Left cardiac atrium (tissue), 4 donors: ENCODE data around the gene KIAA1671. TPM values are rescaled to one million over a fixed set of nuclear protein-coding genes. Genes with fewer than 3 reads are reported as not detected.
"Not testable (repeated sequence)": the region's sequence is repeated elsewhere in the genome, so short reads cannot be mapped to it uniquely, and the experiment has no call there.

Experiments used
- ATAC-seq, 2 donors: fragments of 200-7000 bp; cut with Tn5 transposase; one replicate each; pipeline ENCODE4 v1.9.1; 2020; ENCODE audit warnings: mild to moderate bottlenecking in 2 of 2, moderate library complexity in 2 of 2
- DNase-seq: peaks from one replicate; pipeline ENCODE4 v3.0.0-alpha.2; 2020
- intact Hi-C, 2 donors: fragments of 100-400 bp; cut with DNase I; formaldehyde crosslinking; loops; one replicate each; pipeline versions ENCODE4 v1.14.1 to v1.15.1; 2022 to 2023
- long read RNA-seq: library from polyadenylated mRNA; unstranded; transcript quantifications from one replicate; pipeline ENCODE4 v2.0.0, GENCODE V29; 2021
- total RNA-seq, 2 donors: library from RNA; stranded (reverse); fragmentation: NEBNext Ultra II Directional; extraction: Animal tissue kit (Norgen Biotek cat#: 25700); gene quantifications; one replicate each; pipeline ENCODE4 v1.2.1, GENCODE V29; 2021
- donor health status: DM: no; HTN: yes; CAD: no.
- donor health status: DM: no; HTN: yes; CAD: no; lungs with severe emphysema.
- donor health status: DM: yes; HTN: yes; CAD: no.
- donor health status: Dilated cardiomyopathy.

Gene KIAA1671
- 10 to 100 TPM; 18.2 to 20.7 TPM for total RNA-seq
- long read RNA-seq, partial matches to known transcripts = 0 of 6 reads
- long read RNA-seq, other reads (novel, unspliced or antisense) = 6 of 6 reads

- ATAC-seq (peak; percentile 96 to 97), DNase-seq (peak; percentile 90)
- intact Hi-C loops = loop anchor here (1.0 to 5.0 kb wide), 3 partner anchors 75 to 100 kb away; no protein-coding TSS in a partner anchor
Measured at GRCh38 chr22:24951942-24952836, at the start of gene KIAA1671. Gene KIAA1671 (plus strand): TSS chr22:24952716. CDS start chr22:25028000, 75,284 bp downstream.

DNA sequence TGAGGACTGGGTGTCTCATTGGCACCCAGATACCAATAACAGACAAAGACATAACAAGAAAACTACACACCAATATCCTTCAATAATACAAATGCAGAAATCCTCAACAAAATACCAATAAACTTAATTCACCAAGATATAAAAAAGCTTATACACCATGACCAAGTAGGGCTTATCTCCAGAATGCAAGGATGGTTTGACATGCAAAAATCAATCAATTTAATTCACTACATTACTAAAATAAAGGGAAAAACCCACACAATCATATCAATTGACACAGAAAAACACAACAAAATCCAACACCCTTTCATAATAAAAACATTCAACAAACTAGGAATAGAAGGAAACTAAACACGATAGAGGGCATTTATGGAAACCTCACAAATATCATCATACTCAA, 46.6 kb upstream of the KIAA1671 start:
- no peak for DNase-seq
- no peak for ATAC-seq
- intact Hi-C loops = no loop called here

GRCh38 chr22:24907101-24907500, 45.4 kb upstream of the KIAA1671 start:
- ATAC-seq, DNase-seq, intact Hi-C loops: not testable (repeated sequence)

DNA sequence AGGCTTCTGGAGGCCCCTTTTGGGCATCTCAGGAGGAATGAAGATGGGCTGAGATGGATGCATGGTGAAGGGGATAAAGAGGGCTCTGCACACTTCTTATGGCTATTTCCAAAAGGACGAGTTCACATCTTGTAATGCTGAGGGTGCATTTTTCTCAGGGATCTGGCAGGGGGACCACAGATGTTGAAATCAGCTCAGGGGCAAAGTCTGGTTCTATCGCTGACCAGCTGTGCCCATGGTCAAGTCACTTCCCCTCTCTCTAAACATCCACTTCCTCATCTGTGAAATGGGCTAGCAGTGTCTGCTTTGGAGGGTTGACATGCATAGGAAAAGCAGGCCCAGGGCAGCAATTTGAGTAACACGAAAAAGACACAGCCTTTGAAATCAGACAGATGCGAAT, 32.5 kb upstream of the KIAA1671 start:
- ATAC-seq (no peak), DNase-seq (no peak)
- intact Hi-C loops = no loop called here

DNA sequence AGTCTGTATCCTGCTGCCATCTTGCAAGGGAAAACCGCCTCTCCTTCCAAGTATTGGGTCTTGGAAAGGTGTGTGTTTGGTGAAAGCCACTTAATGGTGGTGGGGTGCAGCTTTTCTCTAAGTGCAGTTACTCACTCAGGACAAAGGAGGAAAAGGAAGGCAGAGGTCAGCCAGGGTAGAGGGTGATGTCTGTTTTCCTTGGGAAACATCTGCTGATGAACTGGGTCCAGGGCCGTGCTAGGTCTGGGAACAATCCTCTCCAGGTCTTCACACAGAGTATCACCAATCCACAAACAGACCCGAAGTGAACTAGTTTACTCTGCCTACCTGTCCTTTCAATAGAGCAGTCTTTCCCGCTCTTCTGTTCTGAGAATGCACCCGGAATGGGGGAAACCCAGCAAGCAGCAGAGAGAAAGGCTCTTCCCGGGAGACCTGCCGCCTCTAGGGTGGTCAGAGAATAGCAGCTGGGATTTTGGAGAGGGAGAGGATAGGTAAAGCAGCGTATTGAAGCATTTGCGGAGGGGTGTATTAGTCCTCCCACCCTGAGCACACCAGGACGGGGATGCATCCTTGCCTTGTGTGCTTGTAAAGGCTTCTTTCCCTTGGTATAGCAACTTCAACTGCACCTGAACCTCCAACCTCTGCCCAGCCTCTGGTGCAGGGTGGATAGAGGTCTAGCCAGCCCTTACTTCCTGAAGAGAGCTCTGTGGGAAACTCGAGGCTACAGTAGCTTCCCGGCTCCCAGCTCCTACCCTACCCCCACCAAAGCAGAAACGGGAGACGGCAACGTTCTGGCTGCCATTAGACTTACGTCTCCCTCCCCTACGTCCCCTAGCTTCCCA, 26.7 kb upstream of the KIAA1671 start:
- ATAC-seq = peak in 1 of 2 donors; percentile 46
- intact Hi-C loops = no loop called here
- no peak for DNase-seq

- intact Hi-C loops = no loop called here
- no peak for DNase-seq
- no peak for ATAC-seq
Measured at GRCh38 chr22:24926428-24926725, 26.1 kb upstream of the KIAA1671 start.

DNA sequence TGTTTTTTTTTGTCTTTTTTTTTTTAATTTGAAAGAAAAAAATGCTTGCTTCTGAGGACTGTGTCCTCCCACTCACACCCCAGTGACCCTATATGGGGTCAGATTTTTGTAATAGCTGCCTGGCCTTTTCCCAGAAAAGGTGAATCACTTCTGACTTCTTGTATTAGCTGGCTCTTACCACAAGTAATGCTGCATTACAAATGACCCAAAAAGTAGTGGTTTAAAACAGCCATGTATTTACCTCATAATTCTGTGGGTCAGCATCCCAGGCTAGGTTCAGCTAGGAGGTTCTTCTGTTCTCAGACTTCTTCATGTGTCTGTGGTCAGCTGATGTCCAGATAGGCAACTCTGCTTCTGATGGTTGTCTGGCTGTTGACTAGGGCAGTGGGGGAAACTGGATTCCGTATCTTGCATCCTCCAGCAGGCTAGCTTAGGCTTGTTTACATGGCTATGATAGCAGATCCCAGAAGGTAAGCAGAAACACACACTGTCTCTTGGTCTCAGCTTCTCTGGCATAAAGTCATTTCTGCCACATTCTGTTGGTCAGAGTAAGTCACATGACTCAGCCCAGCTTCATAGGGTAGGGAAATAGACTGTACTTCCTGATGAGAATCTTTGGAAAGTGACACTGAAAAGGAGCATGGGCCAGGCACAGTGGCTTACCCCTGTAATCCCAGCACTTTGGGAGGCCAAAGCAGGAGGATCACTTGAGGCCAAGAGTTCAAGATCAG, 25.5 kb upstream of the KIAA1671 start:
- no peak for DNase-seq
- intact Hi-C loops = no loop called here
- peak in 1 of 2 donors; percentile 71 for ATAC-seq

DNA sequence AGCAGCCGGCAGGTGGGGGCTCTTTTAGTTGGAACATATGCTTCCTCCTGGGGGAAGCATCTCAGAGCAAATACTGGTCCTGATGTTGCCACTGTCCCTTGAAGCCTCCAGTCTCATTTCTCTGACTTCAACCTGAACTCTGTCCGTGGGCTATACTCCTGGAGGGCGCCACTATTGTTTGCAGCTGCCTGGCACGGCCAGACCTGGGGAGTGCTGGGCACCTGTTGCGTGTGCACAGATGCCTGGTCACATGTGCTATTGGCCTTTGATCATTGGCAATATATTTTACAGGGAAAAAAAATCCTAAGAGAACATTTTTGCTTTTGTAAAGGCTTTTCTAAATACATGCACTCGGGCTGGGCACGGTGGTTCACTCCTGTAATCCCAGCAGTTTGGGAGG, 24.2 kb upstream of the KIAA1671 start:
- ATAC-seq (no peak), DNase-seq (no peak)
- intact Hi-C loops = no loop called here

DNA sequence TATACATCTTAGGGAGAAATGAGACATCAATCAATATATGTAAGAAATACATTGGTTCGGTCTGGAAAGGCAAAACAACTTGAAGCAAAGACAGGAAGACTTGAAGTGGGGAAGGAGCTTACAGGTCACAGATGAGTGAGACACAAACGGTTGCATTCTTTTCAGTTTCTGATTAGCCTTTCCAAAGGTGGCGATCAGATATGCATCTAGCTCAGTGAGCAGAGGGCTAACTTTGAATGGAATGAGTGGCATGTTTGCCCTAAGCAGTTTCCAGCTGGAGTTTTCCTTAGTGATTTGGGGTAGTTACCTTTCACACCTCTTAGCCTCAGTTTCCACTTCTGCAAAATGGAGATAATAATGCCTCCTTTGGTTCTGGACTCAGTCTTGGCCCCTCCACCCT, 21.8 kb upstream of the KIAA1671 start:
- intact Hi-C loops = no loop called here

DNA sequence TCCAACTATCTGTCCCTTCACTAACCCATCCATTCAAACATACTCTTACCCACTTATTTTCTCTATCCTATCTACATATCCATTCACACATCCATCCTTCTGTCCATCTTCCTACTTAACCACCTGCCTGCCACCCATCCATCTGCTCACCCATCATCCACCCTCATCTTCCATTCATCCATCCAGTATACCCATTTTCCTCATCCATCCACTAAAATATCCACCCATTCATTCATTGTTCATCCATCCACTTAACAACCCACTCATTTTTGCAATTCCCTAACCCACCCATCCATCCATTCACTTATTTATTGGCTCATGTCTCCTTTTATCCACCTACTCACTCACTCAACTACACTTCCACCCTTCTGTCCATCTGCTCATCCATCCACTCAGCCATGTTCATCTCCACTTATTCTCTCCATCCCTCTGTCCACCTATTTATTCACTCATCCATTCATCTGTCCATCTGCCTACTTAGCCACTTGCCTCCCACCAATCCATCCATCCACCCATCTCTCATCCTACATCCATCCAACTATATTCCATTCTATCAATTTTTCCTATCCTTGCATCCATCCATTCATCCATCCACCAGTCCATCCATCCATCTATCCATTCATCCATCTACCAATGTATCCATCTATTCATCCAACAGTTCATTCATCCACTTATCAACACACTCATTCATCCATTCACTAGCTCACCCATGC, 16.6 kb upstream of the KIAA1671 start:
- intact Hi-C loops = no loop called here
- DNase-seq (no peak), ATAC-seq (no peak)

More for the DNA sequence above, 21.8 kb upstream of the KIAA1671 start:
- no peak for ATAC-seq
- DNase-seq = no peak

DNA sequence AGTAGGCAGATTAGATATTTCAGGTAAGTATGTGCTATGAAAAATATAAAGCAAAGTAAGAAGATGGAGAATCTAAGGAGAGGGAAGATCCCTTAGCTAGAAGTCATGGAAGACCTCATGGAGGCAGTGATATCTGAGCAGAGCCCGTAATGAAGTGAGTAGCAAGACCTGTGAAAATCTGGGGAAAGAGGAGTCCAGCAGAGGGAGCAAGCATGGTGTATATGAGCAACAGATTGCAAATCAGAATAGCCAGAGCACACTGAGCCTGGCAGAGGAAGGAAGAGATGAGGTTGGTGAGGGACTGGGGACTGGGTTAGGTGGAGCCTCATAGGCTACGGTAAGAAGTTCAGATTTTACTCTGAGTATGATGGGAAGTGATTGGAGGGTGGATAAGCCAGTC, 15.4 kb upstream of the KIAA1671 start:
- ATAC-seq = no peak
- DNase-seq = no peak
- intact Hi-C loops = no loop called here

DNA sequence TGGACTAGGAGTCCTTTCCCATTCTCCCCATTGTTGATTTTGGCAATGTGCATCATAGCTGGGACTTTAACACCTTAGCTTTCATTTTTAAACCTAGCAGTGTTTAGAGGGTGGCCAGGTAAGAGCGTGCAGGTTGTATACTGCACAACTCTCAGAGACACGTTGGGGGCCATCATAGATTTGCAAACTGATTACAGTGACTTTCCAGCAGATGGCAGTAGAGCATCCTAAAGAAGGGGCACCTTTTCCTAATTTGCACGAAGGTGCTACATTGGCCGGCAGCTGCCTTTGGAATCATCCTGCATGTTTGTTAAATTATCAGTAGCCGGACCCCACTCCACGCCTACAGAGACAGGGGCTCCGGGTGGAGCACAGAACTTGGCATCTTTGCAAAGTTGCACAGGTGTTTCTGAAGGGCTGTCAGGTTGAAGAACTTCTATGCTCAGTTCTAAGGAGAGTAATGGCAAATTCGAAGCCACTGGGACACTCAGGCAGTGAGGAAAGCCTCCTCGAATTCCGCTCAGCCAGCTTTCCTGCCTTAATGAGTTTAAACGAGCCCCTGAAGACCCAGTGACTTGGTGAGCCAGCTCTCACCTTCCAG, 13.7 kb upstream of the KIAA1671 start:
- ATAC-seq (peak; percentile 30 to 56), DNase-seq (no peak)
- intact Hi-C loops = no loop called here

DNA sequence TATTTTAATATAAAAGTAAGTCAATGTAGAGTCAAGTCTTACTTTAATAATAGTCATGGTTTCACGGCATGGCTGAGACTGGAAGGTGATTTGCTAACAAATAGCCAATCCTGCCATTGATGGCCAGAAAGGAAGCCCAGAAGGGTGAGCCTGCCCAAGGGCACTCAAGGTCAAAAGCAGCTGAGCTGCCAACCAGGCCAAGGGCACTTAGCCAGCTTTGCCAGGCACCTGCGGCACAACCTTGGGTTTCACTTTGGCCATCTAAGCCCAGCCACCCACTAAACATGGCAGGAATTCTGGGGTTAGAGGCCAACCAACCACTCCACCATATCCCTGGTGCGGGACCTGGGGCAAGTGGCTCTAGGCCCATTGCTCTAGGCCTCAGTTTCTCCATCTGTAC, 10.2 kb upstream of the KIAA1671 start:
- intact Hi-C loops = no loop called here
- ATAC-seq (no peak), DNase-seq (no peak)

DNA sequence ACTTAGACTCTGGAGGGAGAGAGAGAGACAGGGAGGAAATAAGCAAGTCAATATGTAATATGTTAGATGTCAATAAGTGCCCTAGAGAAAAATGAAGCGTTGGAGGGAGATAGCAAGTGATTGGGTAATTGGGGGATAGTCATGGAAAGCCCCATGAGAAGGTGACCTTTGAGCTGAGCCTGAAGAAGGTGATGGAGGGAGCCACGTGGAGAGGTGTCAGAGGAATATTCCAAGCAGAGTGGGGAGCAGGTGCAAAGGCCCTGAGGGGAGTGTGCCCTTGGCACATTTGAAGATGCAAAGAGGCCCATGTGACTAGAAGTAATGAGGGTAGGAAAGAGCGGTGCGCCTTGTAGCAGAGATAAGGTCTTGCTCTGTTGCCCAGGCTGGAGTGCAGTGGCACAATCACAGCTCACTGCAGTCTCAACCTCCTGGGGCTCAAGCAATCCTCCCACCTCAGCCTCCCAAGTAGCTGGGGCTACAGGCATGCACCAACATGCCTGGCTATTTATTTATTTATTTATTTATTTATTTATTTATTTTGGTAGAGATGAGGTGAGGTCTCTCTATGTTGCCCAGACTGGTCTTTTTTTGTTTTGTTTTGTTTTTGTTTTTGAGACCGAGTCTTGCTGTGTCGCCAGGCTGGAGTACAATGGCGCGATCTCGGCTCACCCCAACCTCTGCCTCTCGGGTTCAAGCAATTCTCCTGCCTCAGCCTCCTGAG, 8.1 kb upstream of the KIAA1671 start:
- intact Hi-C loops = no loop called here
- ATAC-seq = no peak
- DNase-seq = no peak

DNA sequence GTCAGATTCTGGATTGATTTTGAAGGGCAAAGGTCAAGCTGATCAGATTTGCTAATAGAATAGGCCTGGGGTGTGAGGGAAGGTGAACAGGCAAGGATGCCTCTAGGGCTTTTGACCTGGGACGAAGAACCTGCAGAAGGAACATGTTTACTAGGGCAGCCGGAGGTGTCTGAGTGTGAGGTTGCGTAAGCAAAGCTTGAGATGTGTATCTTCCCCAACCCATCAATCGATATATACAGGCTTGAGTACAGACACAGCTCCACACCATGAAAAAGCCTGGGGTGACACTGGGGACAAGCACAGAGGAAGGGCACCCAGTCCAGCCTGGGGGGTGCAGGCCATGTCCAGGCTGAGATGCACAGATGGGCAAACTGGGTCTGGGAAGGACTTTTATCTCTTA, 7.1 kb upstream of the KIAA1671 start:
- no peak for ATAC-seq
- no peak for DNase-seq
- intact Hi-C loops = no loop called here

DNA sequence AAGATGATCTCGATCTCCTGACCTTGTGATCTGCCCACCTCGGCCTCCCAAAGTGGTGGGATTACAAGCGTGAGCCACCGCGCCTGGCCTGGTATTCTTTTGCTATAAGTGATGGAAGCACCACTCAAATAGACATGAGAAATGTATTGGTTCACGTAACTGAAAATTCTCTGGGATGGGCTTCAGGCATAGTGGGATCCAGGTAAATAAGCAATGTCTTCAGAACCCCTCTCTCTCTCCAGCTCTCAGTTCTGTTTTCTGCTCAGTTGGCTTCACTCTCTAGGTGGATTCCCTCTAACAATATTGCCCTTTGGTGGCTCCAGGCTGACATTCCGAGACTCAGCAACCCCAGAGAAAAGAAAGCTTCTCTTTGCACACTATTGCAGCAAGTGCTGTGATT, 5.1 kb upstream of the KIAA1671 start:
- DNase-seq = no peak
- ATAC-seq = no peak
- intact Hi-C loops = no loop called here

GRCh38 chr22:24947881-24948280, 4.6 kb upstream of the KIAA1671 start:
- no peak for DNase-seq
- intact Hi-C loops = no loop called here
- ATAC-seq = no peak
